Esophagus muscularis mucosa (tissue), 4 donors: ENCODE data around the gene DYRK3. TPM values are rescaled to one million over a fixed set of nuclear protein-coding genes. Genes with fewer than 3 reads are reported as not detected.

Experiments
- DNase-seq: peaks from one replicate; pipeline ENCODE4 v3.0.0-alpha.2; 2017; ENCODE audit errors: extremely low spot score
- H3K27ac ChIP-seq, 4 donors: fragments of 200-600 bp; sonication (generic); replicated peaks in 1 of 4; 1 replicate in 3 of 4; 2 replicates in 1 of 4; pipeline ENCODE4 v1.5.1; 2016 to 2019; ENCODE audit warnings: mild to moderate bottlenecking in 1 of 4
- H3K27me3 ChIP-seq, 4 donors: fragments of 200-600 bp; sonication (generic); one replicate each; pipeline versions ENCODE4 v1.5.1 to v1.6.0; 2016 to 2019
- H3K36me3 ChIP-seq, 4 donors: fragments of 200-600 bp; sonication (generic); one replicate each; pipeline ENCODE4 v1.5.1; 2016 to 2019
- H3K4me1 ChIP-seq, 4 donors: fragments of 200-600 bp; sonication (generic); one replicate each; pipeline ENCODE4 v1.5.1; 2016 to 2019
- H3K4me3 ChIP-seq, 4 donors: fragments of 200-600 bp; sonication (generic); 1 replicate in 2 of 4; 2 replicates in 2 of 4; pipeline ENCODE4 v1.5.1; 2016 to 2019; ENCODE audit warnings: mild to moderate bottlenecking in 4 of 4, moderate library complexity in 1 of 4
- H3K9me3 ChIP-seq, 4 donors: fragments of 200-600 bp; sonication (generic); 1 replicate in 3 of 4; 2 replicates in 1 of 4; pipeline ENCODE4 v1.5.1; 2016 to 2019
- EP300 ChIP-seq: sonication (generic); formaldehyde crosslinking; IDR thresholded peaks from one replicate; pipeline ENCODE4 v1.6.1; 2017; ENCODE audit warnings: antibody characterized with exemption
- POLR2A ChIP-seq: fragments of 450-650 bp; IDR thresholded peaks from one replicate; pipeline ENCODE4 v1.6.1; 2017; ENCODE audit warnings: antibody characterized with exemption, moderate library complexity, mild to moderate bottlenecking, low read depth
- POLR2AphosphoS5 ChIP-seq, 2 donors: sonication (generic); formaldehyde crosslinking; IDR thresholded peaks; one replicate each; pipeline ENCODE4 v1.6.1; 2017; ENCODE audit warnings: antibody characterized with exemption in 2 of 2
- WGBS: methylation state at CpG from one replicate; pipeline ENCODE4 v1.1.5; 2018; 5-methylcytosine and 5-hydroxymethylcytosine counted together
- intact Hi-C: fragments of 100-400 bp; cut with DNase I; formaldehyde crosslinking; loops from one replicate; pipeline ENCODE4 v1.15.1; 2023
- total RNA-seq, 4 donors: library from RNA; depleted of rRNA; stranded (reverse); fragments of >200 nt; gene quantifications; one replicate each; pipeline versions ENCODE4 v1.1.0 to v1.2.1, GENCODE V29; 2016
- TF ChIP-seq, protein P1 (sequence below), 3 experiments: fragments of 200-600 bp in 2 of 3; fragments of 450-650 bp in 1 of 3; sonication (generic) in 2 of 3; IDR thresholded peaks; one replicate each; pipeline ENCODE4 v1.5.1; 2017 to 2019; ENCODE audit warnings: antibody characterized with exemption in 3 of 3, mild to moderate bottlenecking in 2 of 3, moderate library complexity in 1 of 3

DYRK3 gene
- total RNA-seq, 4 donors from 2014 or later = 5.6 to 14.7 (median 9.0) TPM

DNA sequence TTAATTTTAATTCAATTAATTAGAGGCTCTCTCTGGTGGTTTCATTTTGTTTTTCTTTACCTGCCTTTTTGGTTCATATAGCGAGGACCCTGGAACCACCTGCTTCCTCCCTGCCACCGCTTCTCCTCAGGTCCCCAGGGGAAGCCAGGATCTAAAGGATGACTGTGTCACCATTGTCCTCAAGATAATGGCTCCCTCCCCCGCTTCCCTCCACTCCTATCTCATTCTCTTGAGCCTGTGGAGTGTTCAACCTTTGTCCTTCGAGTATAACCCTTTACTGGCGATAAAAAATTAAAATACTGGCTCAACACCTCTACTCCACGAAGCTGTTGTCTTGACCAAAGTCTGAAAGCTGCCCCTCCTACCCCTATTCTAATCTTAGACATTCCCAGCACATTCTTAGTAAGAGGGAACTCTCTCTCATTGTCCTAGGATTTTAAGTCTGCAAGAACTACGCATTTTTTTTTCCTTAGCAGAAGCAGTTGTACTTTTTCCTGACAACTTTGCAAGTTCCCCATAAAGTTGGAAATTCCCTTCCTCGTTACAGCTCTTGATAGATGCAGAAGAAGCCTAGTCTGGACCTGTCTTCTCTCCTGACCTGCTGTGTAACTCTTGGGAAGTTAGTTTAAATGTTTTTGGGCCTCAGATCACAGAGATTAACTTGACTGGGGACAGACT is 36.8 kb downstream of the DYRK3 start:
- no peak for DNase-seq
- TF ChIP-seq POLR2A = no peak
- TF ChIP-seq EP300 = no peak
- TF ChIP-seq, protein P1, sequence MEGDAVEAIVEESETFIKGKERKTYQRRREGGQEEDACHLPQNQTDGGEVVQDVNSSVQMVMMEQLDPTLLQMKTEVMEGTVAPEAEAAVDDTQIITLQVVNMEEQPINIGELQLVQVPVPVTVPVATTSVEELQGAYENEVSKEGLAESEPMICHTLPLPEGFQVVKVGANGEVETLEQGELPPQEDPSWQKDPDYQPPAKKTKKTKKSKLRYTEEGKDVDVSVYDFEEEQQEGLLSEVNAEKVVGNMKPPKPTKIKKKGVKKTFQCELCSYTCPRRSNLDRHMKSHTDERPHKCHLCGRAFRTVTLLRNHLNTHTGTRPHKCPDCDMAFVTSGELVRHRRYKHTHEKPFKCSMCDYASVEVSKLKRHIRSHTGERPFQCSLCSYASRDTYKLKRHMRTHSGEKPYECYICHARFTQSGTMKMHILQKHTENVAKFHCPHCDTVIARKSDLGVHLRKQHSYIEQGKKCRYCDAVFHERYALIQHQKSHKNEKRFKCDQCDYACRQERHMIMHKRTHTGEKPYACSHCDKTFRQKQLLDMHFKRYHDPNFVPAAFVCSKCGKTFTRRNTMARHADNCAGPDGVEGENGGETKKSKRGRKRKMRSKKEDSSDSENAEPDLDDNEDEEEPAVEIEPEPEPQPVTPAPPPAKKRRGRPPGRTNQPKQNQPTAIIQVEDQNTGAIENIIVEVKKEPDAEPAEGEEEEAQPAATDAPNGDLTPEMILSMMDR (IDR thresholded peaks at IDR 0.05) = no peak
- peak overlapping the region; percentile 58 to 82 (median 76) for H3K27ac ChIP-seq
- no peaks in the 10 kb centered on the region for H3K9me3 ChIP-seq
- intact Hi-C loops = no loop called here
- 56% methylated on average over 8 of the region's 8 CpGs for whole genome bisulfite sequencing
- H3K27me3 ChIP-seq = no peaks in the 10 kb centered on the region
- H3K4me3 ChIP-seq = no peak overlapping the region
- no peaks in the 10 kb centered on the region for H3K36me3 ChIP-seq
- H3K4me1 ChIP-seq = peaks cover 38 to 42% (median 41%) of the 10 kb centered on the region in 4 donors

DNA sequence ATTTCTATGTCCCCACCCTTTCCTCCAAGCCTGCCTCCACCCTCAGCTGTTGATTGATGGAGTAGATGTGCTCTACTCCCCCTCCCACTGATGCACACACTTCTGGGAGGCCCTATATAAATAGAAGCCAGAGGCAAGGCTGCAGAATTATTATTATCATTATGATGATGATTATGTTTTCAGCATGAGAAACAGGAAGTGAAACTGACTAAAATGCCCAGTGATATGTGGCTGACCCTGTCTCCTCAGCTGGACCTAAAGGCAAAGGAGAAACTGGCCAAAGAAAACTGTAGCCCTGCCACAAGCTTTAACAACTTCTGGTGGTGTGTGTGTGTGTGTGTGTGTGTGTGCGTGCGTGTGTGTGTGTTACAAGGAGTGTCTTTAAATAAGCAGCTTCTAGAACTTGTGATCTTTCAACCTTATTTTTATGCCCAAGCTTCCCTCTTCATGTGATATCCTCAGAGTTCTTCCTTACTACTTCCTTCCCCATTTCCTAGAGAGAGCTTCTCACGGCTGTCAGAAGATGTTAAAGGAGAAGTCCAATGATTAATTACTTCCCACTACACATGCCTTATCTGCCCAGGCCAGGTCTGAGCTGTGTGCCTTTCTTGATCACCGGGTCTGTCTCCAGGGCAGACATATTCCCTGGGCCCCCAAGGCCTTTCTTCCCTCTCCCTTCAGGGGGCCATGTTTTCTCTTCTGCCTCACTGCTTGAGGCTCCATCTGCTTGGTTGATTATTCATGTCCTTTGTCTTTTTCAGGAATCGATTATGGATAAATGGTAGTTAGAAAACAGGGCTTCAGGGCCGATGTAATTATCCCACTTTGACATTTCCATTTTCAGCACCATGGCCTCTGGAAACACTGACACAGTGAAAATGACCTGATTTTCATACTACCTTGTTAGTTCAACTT is 37.8 kb downstream of the DYRK3 start:
- WGBS = 45% methylated on average over 6 of the region's 6 CpGs
- TF ChIP-seq, protein P1 (IDR thresholded peaks at IDR 0.05) = no peak
- TF ChIP-seq POLR2A (no peak), EP300 (no peak), POLR2AphosphoS5 (IDR thresholded peaks at IDR 0.05) (no peak)
- no peaks in the 10 kb centered on the region for H3K9me3 ChIP-seq
- peak overlapping the region; percentile 58 to 82 (median 76) for H3K27ac ChIP-seq
- DNase-seq = no peak
- intact Hi-C loops = no loop called here
- no peak overlapping the region for H3K4me3 ChIP-seq
- no peaks in the 10 kb centered on the region for H3K36me3 ChIP-seq
- H3K27me3 ChIP-seq = no peaks in the 10 kb centered on the region
- peaks cover 38 to 42% (median 41%) of the 10 kb centered on the region in 4 donors for H3K4me1 ChIP-seq

DNA sequence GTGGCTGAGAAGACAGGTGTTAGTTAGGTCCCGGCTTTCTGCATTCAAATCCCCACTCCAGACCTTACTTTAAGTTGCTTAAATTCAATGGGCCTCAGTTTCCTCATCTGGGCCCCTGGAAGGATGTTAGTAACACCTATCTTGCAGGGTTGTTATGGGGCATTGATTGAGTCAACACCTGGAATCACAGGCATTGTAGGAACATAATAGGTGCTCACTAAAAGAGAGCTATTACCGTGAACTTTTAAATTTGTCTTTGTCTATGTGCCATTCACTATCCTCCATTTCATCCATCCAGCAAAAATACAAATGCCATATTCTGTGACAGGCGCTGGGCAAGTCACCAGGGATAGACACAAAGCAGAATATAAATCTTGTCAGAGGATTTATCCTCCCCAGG is 38.9 kb downstream of the DYRK3 start:
- H3K27me3 ChIP-seq = no peaks in the 10 kb centered on the region
- H3K4me3 ChIP-seq = no peak overlapping the region
- no peaks in the 10 kb centered on the region for H3K36me3 ChIP-seq
- peaks cover 40 to 42% (median 41%) of the 10 kb centered on the region in 4 donors for H3K4me1 ChIP-seq
- intact Hi-C loops = no loop called here
- 88% methylated on average over 3 of the region's 3 CpGs for WGBS
- TF ChIP-seq POLR2A (no peak), POLR2AphosphoS5 (IDR thresholded peaks at IDR 0.05) (no peak)
- no peak for DNase-seq
- H3K27ac ChIP-seq = peak overlapping the region; percentile 72 to 82 (median 80)
- no peaks in the 10 kb centered on the region for H3K9me3 ChIP-seq

DNA sequence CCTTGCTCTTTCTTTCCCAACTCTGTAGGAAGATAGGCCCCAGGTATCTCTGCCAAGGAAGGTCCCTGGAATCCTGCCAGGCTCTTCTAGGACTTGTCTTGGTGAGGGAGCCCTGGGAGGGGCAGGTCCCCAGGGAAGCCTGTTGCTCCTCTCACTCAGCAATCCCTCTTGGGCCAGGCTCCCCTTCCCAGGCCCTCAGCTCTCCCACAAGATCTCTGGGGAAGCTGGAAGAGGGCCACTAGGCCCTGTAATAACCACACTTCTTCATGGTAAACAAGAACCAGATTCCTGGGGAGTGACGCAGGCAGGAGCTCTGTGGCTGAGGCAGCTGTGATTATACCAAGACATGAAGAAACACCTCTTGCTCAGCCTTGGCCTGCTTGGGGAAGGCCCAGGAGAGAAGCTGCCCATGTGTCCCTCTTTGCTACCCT is 39.4 kb downstream of the DYRK3 start:
- DNase-seq = no peak
- intact Hi-C loops = no loop called here
- TF ChIP-seq EP300 (no peak), POLR2AphosphoS5 (IDR thresholded peaks at IDR 0.05) (peak; percentile 67 to 76)
- TF ChIP-seq, protein P1 (IDR thresholded peaks at IDR 0.05) = no peak

DNA sequence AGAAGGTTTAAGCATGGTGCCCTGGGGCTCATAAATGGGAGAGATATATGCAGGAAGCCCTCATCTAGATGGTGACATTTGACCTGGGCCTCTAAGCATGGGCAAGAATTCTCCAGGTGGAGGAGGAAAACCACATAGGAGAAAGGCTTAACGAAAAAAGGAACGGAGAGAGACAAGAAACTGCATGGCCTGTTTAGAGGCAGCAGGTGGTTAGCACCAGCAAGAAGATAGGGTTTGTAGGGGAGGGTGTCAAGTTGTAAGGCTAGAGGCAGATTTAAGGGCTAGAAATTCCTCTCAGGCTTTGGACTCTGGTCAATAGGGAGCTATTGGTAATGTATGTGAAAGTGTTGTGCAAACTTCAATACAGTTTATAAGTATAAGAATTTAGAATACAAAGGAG is 41.2 kb downstream of the DYRK3 start:
- no peaks in the 10 kb centered on the region for H3K27me3 ChIP-seq
- no peaks in the 10 kb centered on the region for H3K9me3 ChIP-seq
- DNase-seq = no peak
- H3K4me1 ChIP-seq = peaks cover 41 to 44% (median 42%) of the 10 kb centered on the region in 4 donors
- intact Hi-C loops = no loop called here
- TF ChIP-seq EP300 = no peak
- no peak for TF ChIP-seq POLR2AphosphoS5 (IDR thresholded peaks at IDR 0.05)
- no peak for TF ChIP-seq POLR2A
- TF ChIP-seq, protein P1 (IDR thresholded peaks at IDR 0.05) = no peak
- H3K36me3 ChIP-seq = no peaks in the 10 kb centered on the region
- H3K4me3 ChIP-seq = no peak overlapping the region
- H3K27ac ChIP-seq = no peak overlapping the region
- 89% methylated on average over 2 of the region's 2 CpGs for WGBS

More for the DNA sequence above, 39.4 kb downstream of the DYRK3 start:
- WGBS = 29% methylated on average over 1 of the region's 1 CpG
- Histone ChIP-seq H3K27me3 (no peaks in the 10 kb centered on the region), H3K4me1 (peaks cover 41 to 44% (median 42%) of the 10 kb centered on the region in 4 donors), H3K4me3 (no peak overlapping the region), H3K27ac (peak overlapping the region; percentile 72 to 82 (median 80)), H3K36me3 (no peaks in the 10 kb centered on the region), H3K9me3 (no peaks in the 10 kb centered on the region)
